T-helper 1 cell treated with Interleukin-12 subunit alpha and Interleukin-12 subunit beta and Interleukin-4 antibody, amounts not matched to agents 30 ng/mL and 1 ng/mL, for 36 hours (primary cell): ENCODE results near the gene SEMA3D. TPM values are rescaled to one million over a fixed set of nuclear protein-coding genes. Genes with fewer than 3 reads are reported as not detected.

Experiments
- intact Hi-C: fragments of 100-400 bp; cut with micrococcal nuclease; formaldehyde crosslinking; loops from one replicate; pipeline ENCODE4 v1.15.1; 2024
- total RNA-seq: library from RNA; stranded (reverse); gene quantifications from 2 replicates; pipeline ENCODE4 v1.2.3, GENCODE V29; 2022

Gene SEMA3D
- total RNA-seq = not detected in 2 replicates

- intact Hi-C loops = no loop called here
These were observed at the start of gene SEMA3D for GRCh38 chr7:85186521-85187241. TSS of gene SEMA3D (minus strand) at chr7:85187056. CDS start at chr7:85121891, 65,165 bp downstream.

DNA sequence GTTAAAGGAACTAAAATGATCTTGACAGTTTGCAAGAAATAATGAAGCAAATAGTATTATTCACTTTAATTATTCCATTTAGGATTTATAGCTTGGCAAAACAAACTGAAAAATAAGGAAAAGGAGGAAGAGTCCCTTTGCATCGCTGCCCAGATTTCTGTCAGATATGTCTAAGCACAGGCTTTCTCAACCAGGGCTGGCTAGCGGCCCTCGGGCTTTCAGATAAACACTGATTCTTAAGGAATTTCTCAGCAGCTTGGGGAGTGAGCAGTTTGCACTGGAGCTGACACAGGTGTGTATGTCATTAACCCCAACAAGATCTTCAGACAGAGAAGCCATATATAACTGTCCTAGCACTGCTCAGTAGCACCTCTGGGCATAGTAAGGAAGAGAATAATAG, 47.9 kb upstream of the SEMA3D start:
- intact Hi-C loops = no loop called here

- intact Hi-C loops = no loop called here
These were observed 45.2 kb upstream of the SEMA3D start for GRCh38 chr7:85232068-85232467.

- intact Hi-C loops = no loop called here
These were observed 43.8 kb upstream of the SEMA3D start for GRCh38 chr7:85230623-85231022.

DNA sequence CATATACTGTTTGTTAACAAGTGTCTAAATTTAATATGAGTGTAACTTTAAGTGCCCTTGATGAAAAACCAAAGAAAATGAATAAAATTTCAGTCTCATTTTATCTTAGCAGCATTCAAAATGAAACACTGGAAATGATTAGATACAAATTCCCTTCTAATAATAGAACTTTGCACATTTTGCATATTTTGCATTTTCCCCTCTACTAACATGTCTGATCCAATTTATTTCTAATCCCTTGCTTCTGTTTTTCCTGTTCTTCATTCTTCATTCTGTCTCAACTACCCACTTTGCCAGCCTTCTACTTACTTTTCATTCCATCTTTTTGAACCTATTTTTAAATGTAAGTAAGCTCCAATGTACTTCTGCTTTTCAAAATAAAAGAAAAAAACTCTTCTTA, 42.7 kb upstream of the SEMA3D start:
- intact Hi-C loops = no loop called here

DNA sequence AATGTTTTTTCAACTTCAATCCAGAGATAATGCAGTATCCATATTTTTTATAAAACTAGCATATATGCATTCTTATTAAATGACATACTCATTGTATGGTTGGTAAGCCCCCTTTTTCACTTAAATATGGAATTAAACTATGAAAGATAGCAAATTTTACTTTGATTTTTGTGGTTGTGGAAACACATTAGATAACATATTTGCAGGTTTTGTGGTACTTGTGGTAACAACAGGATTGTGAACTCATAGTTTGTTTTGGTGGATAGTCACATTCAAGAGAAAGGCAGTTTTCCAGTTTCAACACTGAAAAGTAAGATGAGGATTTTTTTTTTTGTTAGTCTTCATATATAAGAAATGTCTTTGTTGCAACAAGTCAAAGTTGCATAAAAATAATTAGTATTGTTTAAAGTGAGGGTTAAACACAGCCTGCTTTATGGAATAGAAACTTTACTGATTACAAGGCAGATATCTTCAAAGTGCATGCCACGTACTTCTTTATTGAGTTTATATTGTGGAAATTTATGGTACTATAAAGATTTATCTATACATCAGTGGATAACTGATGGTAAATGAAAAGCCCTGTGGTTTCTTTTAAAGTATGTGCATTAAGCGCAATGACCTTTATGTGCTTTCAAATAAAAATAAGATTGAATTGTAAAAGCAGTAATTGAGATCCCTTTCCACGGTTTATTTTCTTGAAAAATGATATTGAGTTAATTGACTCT, 39.7 kb upstream of the SEMA3D start:
- intact Hi-C loops = no loop called here

GRCh38 chr7:85224171-85224570, 37.3 kb upstream of the SEMA3D start:
- intact Hi-C loops = no loop called here

DNA sequence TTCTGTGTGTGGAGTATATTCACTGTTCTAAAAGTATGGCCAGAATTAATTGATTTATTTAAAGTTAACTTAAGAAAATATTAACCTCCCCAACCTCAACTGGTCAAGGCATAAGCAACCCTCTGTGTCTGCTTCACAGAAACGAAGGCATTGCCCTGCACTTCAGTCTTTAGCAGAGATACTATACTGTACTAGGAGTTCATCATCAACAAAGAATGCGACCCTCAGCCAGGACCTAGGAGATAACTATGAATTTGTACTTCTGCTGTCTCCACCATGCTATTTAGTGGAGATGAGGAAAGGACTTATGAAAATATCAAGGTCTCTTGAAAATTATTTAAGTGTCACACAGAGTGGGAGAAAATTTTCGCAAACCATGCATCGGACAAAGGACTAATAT, 35.7 kb upstream of the SEMA3D start:
- intact Hi-C loops = no loop called here

DNA sequence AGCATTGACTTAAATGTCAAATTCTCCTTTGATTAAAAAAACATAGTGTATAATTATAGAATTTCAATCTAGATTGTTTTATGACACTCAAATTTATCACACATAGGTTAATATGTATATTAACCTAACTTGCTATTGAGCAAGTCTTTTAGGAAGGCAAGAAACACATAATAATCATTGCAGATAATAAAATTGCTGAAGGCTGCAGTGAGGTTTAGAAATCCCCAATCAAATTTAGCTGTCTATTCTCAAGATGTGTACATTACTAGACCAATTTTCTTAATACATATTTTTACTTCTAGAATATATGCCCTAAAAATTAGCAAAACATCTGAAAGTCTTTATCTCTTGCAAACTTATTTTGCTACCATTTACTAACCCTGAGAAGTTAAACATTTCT, 34.9 kb upstream of the SEMA3D start:
- intact Hi-C loops = no loop called here

DNA sequence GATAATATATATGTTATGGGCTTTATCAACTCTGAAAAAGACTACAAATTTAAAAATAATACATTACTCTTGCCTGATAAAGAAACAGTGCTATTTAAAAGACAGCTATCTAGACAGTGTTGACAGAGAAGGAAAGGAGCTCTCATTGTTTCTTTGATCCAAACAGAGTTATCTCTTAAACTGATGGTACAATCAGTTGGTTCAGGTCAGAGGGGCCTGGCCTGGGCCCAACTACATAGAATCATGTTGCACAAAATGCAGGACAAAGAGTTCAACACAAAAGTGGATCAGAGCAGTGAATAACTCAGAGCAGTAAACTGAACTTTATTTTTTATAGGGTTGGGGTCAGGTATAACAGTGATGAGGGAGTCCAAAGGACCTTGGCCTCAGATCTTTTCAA, 33.8 kb upstream of the SEMA3D start:
- intact Hi-C loops = no loop called here

DNA sequence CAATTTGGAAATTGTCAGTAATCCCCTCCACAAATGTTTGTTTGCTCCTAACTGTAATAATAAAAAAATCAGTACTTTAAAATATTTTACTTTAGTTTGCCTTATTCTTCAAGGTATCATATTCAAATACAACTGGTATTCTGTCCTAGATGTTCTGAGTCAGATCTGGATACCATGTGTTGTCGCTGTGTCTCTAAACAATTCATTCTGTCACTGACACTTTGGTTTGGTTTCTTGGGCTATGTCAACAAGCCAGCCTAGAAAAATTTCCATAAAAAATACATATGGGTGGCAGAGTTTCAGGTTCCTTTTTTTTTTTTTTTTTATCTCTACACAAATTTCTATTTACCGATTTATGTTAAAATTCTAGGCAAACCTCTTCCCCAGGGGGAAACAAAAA, 33.2 kb upstream of the SEMA3D start:
- intact Hi-C loops = no loop called here

DNA sequence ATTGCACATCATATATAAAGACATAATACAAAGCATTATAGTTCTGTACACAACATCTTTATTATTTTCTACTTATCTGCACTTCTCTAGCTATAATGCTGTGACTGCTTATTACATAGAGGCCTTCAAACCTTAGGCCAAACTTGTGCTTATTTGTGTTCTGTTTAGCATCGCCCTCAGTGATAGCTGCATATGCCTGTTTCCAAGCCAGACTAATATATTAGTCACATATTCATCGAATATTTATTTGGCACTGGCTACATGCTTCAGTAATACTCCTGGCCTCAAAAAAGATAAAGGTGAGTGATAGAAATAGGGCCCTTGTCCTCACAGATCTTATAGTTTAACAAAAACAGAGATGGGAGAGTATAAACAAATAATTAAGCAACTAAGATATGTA, 30.2 kb upstream of the SEMA3D start:
- intact Hi-C loops = no loop called here

GRCh38 chr7:85215098-85215497, 28.2 kb upstream of the SEMA3D start:
- intact Hi-C loops = no loop called here

DNA sequence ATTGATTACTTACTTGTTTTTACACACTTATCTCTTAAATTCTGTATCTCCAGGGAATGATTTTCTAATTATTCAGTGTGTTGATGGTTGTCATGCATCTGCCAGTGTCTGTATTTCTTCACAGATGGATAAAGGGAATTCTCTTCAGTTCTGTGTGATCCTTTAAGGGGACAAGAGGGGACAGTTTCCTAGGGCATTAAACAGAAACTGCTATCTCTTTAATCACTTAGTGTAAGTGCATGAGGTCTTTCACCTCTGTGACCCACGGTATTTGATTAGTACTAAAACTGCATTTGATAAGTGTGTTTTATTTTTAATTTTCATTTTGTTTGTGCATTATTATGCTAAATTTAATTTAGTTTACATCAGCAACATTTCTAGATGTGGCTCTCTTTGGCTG, 26.6 kb upstream of the SEMA3D start:
- intact Hi-C loops = no loop called here

GRCh38 chr7:85205754-85206153, 18.9 kb upstream of the SEMA3D start:
- intact Hi-C loops = no loop called here

GRCh38 chr7:85204496-85204895, 17.6 kb upstream of the SEMA3D start:
- intact Hi-C loops = no loop called here

- intact Hi-C loops = no loop called here
These were observed 17.2 kb upstream of the SEMA3D start for GRCh38 chr7:85204061-85204460.

DNA sequence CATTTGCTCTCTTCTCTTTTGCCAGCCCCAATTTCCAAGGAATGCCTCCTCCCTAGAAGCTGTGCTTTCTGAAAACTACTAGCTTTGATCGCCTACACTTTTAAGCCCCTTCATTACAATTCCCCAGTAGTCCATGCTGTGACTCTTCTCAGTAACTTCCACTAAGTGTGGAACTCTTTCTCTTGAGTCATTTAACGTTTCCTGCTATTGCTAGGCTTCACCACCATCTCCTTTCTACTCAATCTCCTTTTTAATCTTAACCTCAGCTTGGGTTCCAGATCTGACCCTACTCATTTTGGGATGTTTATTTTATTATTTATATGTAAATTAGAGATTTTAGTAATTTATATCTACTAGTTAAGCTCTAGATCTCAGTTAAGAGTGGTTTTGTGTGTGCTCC, 14.4 kb upstream of the SEMA3D start:
- intact Hi-C loops = no loop called here

DNA sequence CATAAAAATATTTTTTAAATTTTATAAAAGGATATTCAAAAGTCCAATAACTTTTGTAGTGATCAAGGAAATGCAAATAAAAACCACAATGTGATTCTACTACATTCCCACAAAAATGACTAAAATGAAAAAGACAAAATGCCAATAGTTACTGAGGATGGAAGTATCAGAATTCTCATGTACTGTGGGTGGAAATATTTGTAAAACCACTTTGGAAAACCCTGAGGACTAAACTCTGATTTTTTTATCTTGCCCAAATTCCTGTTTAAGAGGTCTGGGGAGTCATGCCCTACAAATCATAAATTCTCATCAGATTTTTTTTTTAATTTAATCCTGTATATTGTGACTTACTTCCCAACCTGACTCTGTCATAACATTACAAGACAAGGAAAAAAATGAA, 9.8 kb upstream of the SEMA3D start:
- intact Hi-C loops = no loop called here

DNA sequence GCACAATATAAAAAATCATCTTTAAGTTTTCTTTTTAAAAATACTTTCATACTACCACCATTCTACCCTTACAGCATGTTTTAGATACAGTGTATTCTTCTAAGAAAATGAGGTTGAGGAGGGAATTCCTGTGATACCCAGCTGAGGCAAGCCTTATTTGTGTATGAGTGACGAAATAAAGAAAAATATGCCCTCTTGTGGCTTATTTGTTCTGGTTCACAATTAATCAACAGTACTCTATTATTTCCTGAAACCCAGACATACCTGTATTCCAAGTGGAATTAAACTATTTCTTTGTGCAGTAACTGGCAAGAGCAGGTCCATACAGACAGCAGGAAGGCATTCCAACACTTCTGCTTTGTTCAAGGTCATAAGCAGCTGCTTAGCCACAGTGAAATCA, 4.5 kb upstream of the SEMA3D start:
- intact Hi-C loops = no loop called here

DNA sequence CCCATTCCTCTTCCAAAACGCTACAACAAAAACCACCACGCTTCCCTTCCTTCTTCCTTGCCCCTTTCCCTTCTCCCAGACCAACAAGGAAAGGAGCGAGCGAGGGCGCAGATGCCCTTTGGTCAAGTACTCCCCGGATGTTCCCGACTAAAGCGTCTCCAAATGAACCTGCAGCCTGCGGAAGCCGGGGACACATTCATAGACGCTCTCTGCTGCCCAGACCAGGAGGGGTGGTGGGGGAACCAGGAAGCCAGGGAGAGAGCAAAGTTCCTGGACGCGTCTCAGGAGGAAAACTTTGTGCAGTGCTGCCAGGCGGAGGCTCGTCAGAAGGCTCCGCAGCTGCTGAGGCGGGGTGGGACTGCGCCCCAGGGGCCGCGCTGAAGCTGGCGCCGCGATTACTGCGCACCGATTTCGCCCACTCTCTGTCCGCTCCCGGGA, 754 bp downstream of the SEMA3D start:
- intact Hi-C loops = no loop called here

DNA sequence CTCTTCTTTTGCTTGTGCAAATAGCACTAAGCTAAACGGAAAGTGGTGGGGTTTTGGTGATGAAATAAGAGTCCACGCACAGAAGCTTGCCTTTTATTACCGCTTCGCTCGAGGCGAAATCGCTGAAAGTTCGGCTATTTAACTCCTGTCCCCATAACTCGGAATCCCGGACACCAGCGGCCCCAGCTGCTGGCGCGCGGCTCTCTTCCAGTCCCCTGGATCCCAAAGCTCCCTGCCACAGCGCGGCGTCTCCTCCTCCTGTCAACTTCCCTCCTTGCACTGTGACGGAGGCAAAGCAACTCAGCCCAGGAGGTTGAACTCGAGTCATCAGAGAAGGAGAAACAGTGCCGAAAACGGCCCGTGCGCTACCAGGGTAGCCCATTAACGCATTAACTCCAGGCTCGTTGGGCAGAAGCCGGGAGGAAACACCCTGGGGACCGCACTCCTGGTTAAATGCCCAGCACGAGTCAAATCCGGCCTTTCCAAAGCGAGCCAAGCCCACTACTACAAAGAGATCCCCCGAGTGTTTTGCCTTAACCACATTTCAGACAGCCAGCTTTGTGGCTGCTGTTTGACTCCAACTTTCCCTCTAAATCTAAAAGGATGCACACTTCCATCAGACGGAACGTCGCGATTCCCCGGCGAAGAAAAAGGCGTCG, 1.3 kb downstream of the SEMA3D start:
- intact Hi-C loops = no loop called here
